Spleen (tissue), 11 donors: ENCODE data around the gene NPM3. TPM values are rescaled to one million over a fixed set of nuclear protein-coding genes. Genes with fewer than 3 reads are reported as not detected.

Source experiments
- DNase-seq: peaks from one replicate; pipeline ENCODE4 v3.0.0-alpha.2; 2020
- H3K27ac ChIP-seq, 8 donors: fragments of 200-600 bp; sonication (generic) in 7 of 8; 1 replicate in 4 of 8; 2 replicates in 4 of 8; pipeline versions ENCODE4 v1.5.0 to v1.8.0; 2016 to 2021; ENCODE audit warnings: inconsistent platforms in 4 of 8, mild to moderate bottlenecking in 4 of 8, moderate library complexity in 1 of 8
- H3K27me3 ChIP-seq, 7 donors: fragments of 200-600 bp; sonication (generic) in 6 of 7; replicated peaks in 1 of 7; 1 replicate in 4 of 7; 2 replicates in 3 of 7; pipeline versions ENCODE4 v1.5.0 to v1.8.0; 2016 to 2021; ENCODE audit warnings: inconsistent platforms in 3 of 7, mild to moderate bottlenecking in 1 of 7
- H3K36me3 ChIP-seq, 6 donors: fragments of 200-600 bp; sonication (generic) in 5 of 6; 1 replicate in 4 of 6; 2 replicates in 2 of 6; pipeline versions ENCODE4 v1.5.0 to v1.8.0; 2016 to 2021; ENCODE audit warnings: inconsistent platforms in 2 of 6
- H3K4me1 ChIP-seq, 6 donors: fragments of 200-600 bp; sonication (generic) in 5 of 6; 1 replicate in 3 of 6; 2 replicates in 3 of 6; pipeline versions ENCODE4 v1.5.0 to v1.8.0; 2016 to 2021; ENCODE audit warnings: inconsistent platforms in 3 of 6
- H3K4me3 ChIP-seq, 8 donors: fragments of 200-600 bp; sonication (generic) in 7 of 8; 1 replicate in 4 of 8; 2 replicates in 4 of 8; pipeline versions ENCODE4 v1.5.0 to v1.8.0; 2016 to 2021; ENCODE audit warnings: inconsistent platforms in 4 of 8, mild to moderate bottlenecking in 4 of 8, moderate library complexity in 2 of 8
- H3K9me3 ChIP-seq, 8 donors: fragments of 200-600 bp; sonication (generic) in 7 of 8; 1 replicate in 4 of 8; 2 replicates in 4 of 8; pipeline versions ENCODE4 v1.5.0 to v1.8.0; 2016 to 2021; ENCODE audit warnings: inconsistent platforms in 4 of 8
- CTCF ChIP-seq, 11 experiments: fragments of 200-600 bp in 7 of 11; fragments of 450-650 bp in 4 of 11; sonication (generic) in 4 of 11; IDR thresholded peaks in 8 of 11; conservative IDR thresholded peaks in 3 of 11; 1 replicate in 7 of 11; 2 replicates in 4 of 11; pipeline versions ENCODE4 v1.4.0 to v1.8.0; 2016 to 2021; ENCODE audit warnings: antibody characterized with exemption in 11 of 11, inconsistent platforms in 4 of 11, mild to moderate bottlenecking in 1 of 11
- POLR2A ChIP-seq, 3 donors: fragments of 450-650 bp; IDR thresholded peaks; one replicate each; pipeline ENCODE4 v1.5.1; 2017; ENCODE audit warnings: antibody characterized with exemption in 3 of 3, mild to moderate bottlenecking in 1 of 3
- POLR2AphosphoS5 ChIP-seq, 3 donors: sonication (generic); formaldehyde crosslinking; IDR thresholded peaks; one replicate each; pipeline ENCODE4 v1.5.1; 2017; ENCODE audit warnings: antibody characterized with exemption in 3 of 3
- WGBS, 5 donors: extraction: QIAGEN DNeasy Blood & Tissue Kit in 3 of 5; methylation state at CpG; one replicate each; pipeline versions ENCODE4 v1.1.5 to v1.1.7; 2013 to 2018; 5-methylcytosine and 5-hydroxymethylcytosine counted together
- intact Hi-C: fragments of 100-400 bp; cut with DNase I; formaldehyde crosslinking; loops from one replicate; pipeline ENCODE4 v1.15.0; 2023; ENCODE audit warnings: low total_unique reads
- polyA plus RNA-seq, 3 donors: library from polyadenylated mRNA; stranded (reverse); fragments of 200-250 nt; gene quantifications; one replicate each; pipeline ENCODE4 v1.2.1, GENCODE V29; 2013
- total RNA-seq, 7 donors: library from RNA; depleted of rRNA in 3 of 7; stranded (reverse); fragments of >200 nt in 3 of 7; fragmentation: NEBNext Ultra II Directional in 4 of 7; extraction: Animal tissue kit (Norgen Biotek cat#: 25700) in 4 of 7; gene quantifications; one replicate each; pipeline versions ENCODE4 v1.1.0 to v1.2.1, GENCODE V29; 2016 to 2021
- donor health status: healthy with polysubstance abuse.
- donor health status: DM: no; HTN: no; CAD: no; lungs with moderate emphysema.
- donor health status: DM: no; HTN: no; CAD: no.
- donor health status: Bipolar disorder and iron deficiency.
- donor health status: healthy.
- donor health status: DM: no; HTN: no; CAD: no.
- donor health status: DM: yes; HTN: yes; CAD: no.

Gene NPM3
- total and polyA plus RNA-seq, 10 donors: 16.8 to 54.6 (median 28.6) TPM

DNA sequence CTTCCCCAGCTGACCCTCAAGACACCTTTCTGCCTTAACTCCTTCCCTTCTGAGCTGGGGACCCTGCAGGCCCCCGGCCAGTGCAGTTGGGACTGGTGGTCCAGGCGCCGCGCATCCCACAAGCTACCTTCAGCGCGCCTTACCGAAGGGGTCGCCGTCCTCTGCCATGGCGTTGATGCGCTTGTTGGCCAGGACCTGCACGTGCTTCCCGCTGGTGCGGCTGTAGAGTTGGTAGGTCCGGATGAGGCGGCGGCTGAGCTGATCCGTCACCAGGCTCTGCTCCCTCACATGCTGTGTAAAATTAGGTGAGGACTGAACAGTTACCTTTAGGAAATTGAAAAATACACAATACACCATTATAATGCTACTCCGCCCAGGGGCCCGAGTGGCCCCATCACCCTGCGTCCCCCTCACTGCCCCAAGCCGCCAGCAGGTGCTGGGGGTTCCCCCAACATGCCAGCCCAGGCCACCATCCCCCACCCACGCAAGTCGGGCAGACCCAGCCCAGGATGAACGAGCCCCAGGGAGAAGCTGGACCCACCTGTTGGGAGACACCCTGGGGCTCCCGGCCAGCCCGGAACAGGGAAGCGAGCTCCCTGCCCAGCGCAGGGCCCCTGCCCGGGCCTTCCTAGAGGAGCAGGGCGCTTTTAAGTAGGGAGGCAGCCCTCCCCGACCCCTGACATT, 8.5 kb downstream of the NPM3 start:
- Histone ChIP-seq H3K9me3 (no peaks in the 10 kb centered on the region), H3K4me1 (peaks cover 15 to 52% (median 42%) of the 10 kb centered on the region in 6 donors), H3K4me3 (peak overlapping the region in 1 of 8 donors; percentile 62), H3K36me3 (no peaks in the 10 kb centered on the region), H3K27ac (no peak overlapping the region), H3K27me3 (peaks cover 4 to 100% (median 88%) of the 10 kb centered on the region in 7 donors)
- intact Hi-C loops: no loop called here
- peak in 1 of 3 donors; percentile 7 for TF ChIP-seq POLR2AphosphoS5 (IDR thresholded peaks at IDR 0.05)
- TF ChIP-seq POLR2A (IDR thresholded peaks at IDR 0.05): no peak
- DNase-seq: no peak
- WGBS, 5 donors: 7 to 13% (median 9%) methylated on average over 18 to 32 of the region's 32 CpGs

DNA sequence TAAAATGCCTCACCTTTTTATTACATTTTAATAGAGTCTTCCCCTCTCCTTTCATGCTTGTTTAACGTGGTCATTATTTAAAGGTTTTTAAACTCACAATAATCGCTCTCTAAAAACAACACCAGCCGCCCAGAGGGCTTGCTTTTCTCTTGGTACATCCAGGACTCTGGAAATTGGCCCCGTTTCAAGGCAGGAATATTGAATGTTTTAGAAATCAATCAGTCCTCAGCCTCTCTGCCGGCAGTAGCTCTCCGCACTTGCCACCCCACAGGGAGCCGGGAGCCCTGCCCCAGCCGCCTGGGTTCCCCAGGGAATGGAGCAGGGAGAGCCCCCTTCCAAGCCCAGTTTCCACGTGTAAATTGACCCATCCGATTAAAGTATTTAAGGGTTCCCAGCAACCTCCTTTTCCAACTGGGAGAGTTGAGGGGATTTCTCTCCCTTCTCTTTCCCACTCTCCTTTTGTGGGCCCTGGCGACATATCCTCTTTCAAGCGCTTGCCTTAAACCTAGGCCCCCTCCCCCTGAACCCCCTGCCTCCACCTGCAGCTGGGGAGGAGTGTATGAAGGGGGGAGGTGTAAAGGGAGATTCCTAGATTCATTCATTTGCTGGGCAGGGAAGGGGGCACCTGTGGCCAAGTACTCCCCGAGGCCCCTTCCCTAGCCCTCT, 9.2 kb downstream of the NPM3 start:
- Histone ChIP-seq H3K27me3 (peaks cover 4 to 98% (median 85%) of the 10 kb centered on the region in 7 donors), H3K4me3 (no peak overlapping the region), H3K9me3 (no peaks in the 10 kb centered on the region), H3K36me3 (no peaks in the 10 kb centered on the region), H3K4me1 (peaks cover 8 to 45% (median 35%) of the 10 kb centered on the region in 6 donors), H3K27ac (no peak overlapping the region)
- intact Hi-C loops: no loop called here
- no peak for DNase-seq
- WGBS, 5 donors: 10 to 14% (median 13%) methylated on average over 13 of the region's 13 CpGs
- TF ChIP-seq POLR2A (IDR thresholded peaks at IDR 0.05) (no peak), CTCF (IDR thresholded peaks at IDR 0.05 in 8 of 11, conservative IDR thresholded peaks at IDR 0.05 in 3 of 11) (no peak), POLR2AphosphoS5 (IDR thresholded peaks at IDR 0.05) (no peak)

- peaks cover 4 to 96% (median 83%) of the 10 kb centered on the region in 7 donors for H3K27me3 ChIP-seq
- peaks cover 8 to 36% (median 27%) of the 10 kb centered on the region in 6 donors for H3K4me1 ChIP-seq
- intact Hi-C loops: no loop called here
- no peak for DNase-seq
- TF ChIP-seq CTCF (IDR thresholded peaks at IDR 0.05 in 8 of 11, conservative IDR thresholded peaks at IDR 0.05 in 3 of 11) (no peak), POLR2AphosphoS5 (IDR thresholded peaks at IDR 0.05) (no peak), POLR2A (IDR thresholded peaks at IDR 0.05) (no peak)
- no peak overlapping the region for H3K27ac ChIP-seq
- H3K4me3 ChIP-seq: no peak overlapping the region
- WGBS, 5 donors: 19 to 27% (median 23%) methylated on average over 20 to 21 of the region's 21 CpGs
- H3K36me3 ChIP-seq: no peaks in the 10 kb centered on the region
- H3K9me3 ChIP-seq: no peaks in the 10 kb centered on the region
Observed at GRCh38 chr10:101772895-101773761, 10.1 kb downstream of the NPM3 start.

DNA sequence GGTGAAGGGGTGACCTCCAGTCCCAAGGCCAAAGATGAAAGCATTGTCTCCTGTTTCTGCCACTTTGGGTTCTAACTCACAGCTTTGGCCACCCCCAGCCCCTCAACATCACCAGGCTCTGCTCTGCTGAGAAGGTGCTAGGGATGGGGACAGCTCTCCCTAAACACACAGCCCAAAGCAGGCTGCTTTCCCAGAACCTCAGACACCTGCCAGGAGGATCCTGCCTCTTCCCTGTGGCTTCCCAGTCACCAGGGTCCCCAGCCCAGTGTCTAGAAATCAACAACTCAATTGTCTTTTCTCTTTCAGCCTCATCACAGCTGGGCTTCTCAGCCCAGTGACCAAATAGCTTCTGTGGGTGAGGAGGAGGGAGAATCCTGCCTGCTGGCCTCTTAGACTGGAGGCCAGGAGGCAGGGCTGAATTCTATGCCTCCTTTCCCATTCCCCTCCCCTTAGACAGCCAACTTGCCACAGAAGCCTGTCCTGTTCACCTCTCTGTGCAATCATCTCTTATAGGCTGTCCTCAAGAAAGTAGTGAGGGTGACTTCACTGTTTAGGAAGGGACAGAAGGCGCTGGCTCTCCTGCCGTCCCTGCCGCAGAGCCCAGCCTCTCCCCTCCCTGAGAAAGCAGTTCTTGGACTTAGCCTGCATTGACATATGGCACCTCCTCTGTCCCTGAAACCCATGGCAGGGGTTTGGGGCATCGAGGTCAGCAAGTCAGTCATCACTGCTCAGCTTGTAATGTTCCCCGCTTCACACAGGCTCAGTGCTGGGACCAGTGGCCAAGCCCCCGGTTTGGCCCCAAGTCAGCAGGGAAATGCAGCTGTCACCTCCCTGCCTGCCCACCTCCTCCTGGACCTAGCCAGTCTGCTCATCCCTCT, 11.0 kb downstream of the NPM3 start:
- H3K27me3 ChIP-seq: peaks cover 4 to 96% (median 76%) of the 10 kb centered on the region in 7 donors
- WGBS, 5 donors: 69 to 84% (median 73%) methylated on average over 5 to 6 of the region's 6 CpGs; no CpG with 5 or more reads in 1 of the 5 donors
- H3K4me1 ChIP-seq: peaks cover 8 to 34% (median 27%) of the 10 kb centered on the region in 6 donors
- H3K4me3 ChIP-seq: no peak overlapping the region
- TF ChIP-seq POLR2AphosphoS5 (IDR thresholded peaks at IDR 0.05) (no peak), CTCF (IDR thresholded peaks at IDR 0.05 in 8 of 11, conservative IDR thresholded peaks at IDR 0.05 in 3 of 11) (no peak)
- H3K36me3 ChIP-seq: no peaks in the 10 kb centered on the region
- no peak overlapping the region for H3K27ac ChIP-seq
- H3K9me3 ChIP-seq: no peaks in the 10 kb centered on the region
- DNase-seq: peak; percentile 42
- intact Hi-C loops: no loop called here
